GM10248 (cell line): ENCODE data around the gene AKAP10.

ENCODE experiments used
- CTCF ChIA-PET: fragments of 300-600 bp; sonication (Branson Sonifier 250); formaldehyde crosslinking; extraction: SDS; loops from one replicate; lab custom pipeline; 2021; ENCODE audit warnings: antibody characterized with exemption; lab: Yijun Ruan, JAX
- POLR2A ChIA-PET: fragments of 350-650 bp; sonication (Branson Sonifier 250); formaldehyde crosslinking; extraction: SDS; loops from one replicate; lab custom pipeline; 2020; ENCODE audit warnings: antibody characterized with exemption; lab: Yijun Ruan, JAX
- DNase-seq: peaks from one replicate; pipeline ENCODE4 v3.0.0; 2012; ENCODE audit errors: extremely low spot score
- CTCF ChIP-seq: IDR thresholded peaks from 2 replicates; pipeline ENCODE4 v1.5.1; 2012; ENCODE audit warnings: mild to moderate bottlenecking, low read depth; ENCODE audit errors: extremely low read depth, missing control alignments, control extremely low read depth

The AKAP10 gene

DNA sequence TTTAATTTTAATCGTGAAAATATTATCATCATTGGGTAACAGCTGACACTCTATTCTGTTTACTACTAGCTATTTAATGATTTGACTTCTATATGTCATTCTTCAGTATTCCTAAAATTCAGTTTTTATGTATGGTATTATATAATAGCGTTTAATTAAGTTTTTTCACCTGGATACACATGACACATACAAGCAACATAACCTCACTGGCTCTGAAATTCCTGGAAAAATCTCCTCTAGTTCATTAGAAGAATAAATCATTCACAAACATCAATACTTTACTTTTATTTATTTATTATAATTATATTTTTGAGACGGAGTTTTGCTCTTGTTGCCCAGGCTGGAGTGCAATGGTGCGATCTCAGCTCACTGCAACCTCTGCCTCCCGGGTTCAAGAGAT, 44.0 kb downstream of the AKAP10 start:
- ChIA-PET POLR2A (no interaction called here), CTCF (interaction anchor here (1.0 to 3.1 kb wide), 2 partner anchors 9 to 119 kb away, joined by 3 to 11 read pairs; no protein-coding TSS in a partner anchor)
- no peak for DNase-seq
- no peak for TF ChIP-seq CTCF

DNA sequence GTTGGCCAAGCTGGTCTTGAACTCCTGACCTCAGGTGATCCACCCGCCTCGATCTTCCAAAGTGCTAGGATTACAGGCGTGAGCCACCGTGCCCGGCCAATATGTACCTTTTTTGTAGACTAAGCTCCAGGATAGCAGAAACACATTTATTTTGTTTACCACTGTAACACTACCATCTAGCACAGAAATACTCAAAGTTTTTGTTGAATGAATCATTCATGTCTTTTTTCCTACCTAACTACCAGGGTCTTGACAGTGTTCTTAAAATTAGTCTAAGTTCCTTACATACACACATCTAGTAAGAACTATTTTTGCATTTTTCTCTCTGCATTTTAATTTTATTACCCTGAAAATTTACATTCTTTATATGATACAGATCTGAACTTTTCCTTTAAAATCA, 44.4 kb downstream of the AKAP10 start:
- TF ChIP-seq CTCF: no peak
- CTCF ChIA-PET: interaction anchor here (3.1 kb wide), 1 partner anchor 9 kb away, joined by 11 read pairs; no protein-coding TSS in a partner anchor
- DNase-seq: no peak
- POLR2A ChIA-PET: no interaction called here

DNA sequence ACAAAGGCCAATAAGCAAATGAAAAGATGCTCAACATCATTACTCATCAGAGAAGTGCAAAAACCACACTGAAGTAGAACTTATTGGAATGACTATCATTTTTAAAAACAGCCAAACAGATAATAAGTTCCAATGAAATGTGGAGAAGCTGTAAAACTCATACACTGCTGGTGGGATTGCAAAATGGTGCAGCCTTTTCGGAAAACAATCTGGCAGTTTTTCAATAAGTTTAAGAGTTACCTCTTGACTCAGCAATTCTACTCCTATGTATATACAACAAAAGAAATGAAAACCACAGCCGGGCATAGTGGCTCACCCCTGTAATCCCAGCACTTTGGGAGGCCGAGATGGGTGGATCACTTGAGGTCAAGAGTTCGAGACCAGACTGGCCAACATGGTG, 49.3 kb downstream of the AKAP10 start:
- POLR2A ChIA-PET: no interaction called here
- no peak for TF ChIP-seq CTCF
- no peak for DNase-seq
- CTCF ChIA-PET: interaction anchor here (1.2 kb wide), 1 partner anchor 9 kb away, joined by 3 read pairs; no protein-coding TSS in a partner anchor

DNA sequence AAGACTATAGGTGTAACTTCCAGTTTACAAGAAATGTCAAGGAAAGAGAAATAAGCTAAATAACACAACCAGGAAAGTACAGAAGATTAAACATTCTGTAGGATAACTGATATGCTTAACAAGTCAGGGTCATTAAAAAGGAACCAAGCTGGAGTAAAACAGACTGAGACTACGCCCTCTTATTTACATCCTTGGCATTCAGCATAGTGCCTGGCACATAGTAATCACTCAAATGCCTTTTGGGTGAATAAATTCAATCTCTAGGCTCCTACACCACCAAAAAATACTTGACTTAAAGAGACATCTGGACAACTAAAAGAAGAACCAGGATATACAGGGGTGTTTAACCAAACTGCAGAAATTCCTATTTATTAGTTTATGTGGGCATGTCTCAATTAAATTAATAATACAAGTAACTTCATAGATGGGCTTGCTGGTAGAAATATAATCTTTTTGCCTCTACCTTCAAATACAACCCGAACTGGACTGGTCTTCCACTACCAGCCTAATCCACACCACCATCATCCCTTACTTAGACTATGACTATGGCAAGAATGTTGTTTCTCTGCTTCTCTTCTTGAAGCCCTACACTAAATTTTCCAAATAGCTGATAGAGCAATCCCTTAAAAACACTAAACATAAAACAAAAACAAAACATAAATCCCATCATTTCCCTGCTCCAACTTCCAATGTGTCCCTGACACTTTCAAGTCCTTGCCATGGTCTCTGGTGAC, 62.2 kb downstream of the AKAP10 start:
- ChIA-PET CTCF (interaction anchor here (1.4 kb wide), 1 partner anchor 127 kb away, joined by 3 read pairs; no protein-coding TSS in a partner anchor), POLR2A (no interaction called here)
- DNase-seq: no peak
- TF ChIP-seq CTCF: no peak

DNA sequence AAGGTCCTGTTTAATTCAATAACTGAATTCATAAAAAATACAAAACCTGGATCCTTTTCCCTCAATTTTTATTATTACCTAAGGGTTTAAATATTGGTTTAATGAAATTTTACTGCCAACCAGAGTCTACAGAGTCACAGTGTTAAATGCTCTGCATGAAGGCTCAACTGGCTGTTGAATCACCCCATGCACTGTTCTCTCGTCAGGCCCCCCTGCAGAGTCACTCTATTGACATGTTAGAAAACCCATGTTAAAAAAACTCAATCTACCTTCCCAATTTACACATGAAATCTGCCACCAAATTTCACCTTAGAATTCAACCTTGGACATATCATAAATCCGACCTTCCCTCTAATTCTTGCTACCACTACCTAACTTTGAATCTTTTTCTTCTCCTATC, 66.6 kb downstream of the AKAP10 start:
- DNase-seq: no peak
- no peak for TF ChIP-seq CTCF
- POLR2A ChIA-PET: no interaction called here
- CTCF ChIA-PET: no interaction called here

DNA sequence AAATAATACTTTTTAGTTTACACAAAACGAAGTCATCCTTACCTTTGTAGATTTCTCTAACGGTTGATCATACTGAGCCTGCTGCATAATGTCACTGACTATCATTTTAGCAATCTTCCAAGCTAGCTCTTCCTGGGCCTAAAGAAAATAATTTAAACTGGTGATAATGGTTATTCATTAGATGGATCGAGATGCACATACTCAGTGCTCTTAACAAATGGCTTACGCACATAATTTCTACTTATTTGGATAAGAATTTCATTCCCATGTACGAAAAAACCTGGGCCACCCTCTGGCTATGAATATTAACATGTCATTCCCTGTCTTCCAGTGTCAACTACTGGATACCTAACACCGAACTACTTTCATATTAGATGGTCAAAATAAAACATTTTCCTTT, 68.5 kb downstream of the AKAP10 start:
- CTCF ChIA-PET: no interaction called here
- no peak for TF ChIP-seq CTCF
- POLR2A ChIA-PET: no interaction called here
- no peak for DNase-seq
